GM19395 (cell line): ENCODE measurements around the gene CLSTN3.

Source experiments
- ATAC-seq: cut with Tn5 transposase; IDR thresholded peaks from one replicate; pipeline ENCODE4 v1.9.1; 2021; ENCODE audit warnings: mild to moderate bottlenecking, moderate library complexity; ENCODE audit not compliant: unreplicated experiment

Gene CLSTN3

GRCh38 chr12:7125632-7126227 lies 4.4 kb upstream of the CLSTN3 start:
- ATAC-seq: no peak

DNA sequence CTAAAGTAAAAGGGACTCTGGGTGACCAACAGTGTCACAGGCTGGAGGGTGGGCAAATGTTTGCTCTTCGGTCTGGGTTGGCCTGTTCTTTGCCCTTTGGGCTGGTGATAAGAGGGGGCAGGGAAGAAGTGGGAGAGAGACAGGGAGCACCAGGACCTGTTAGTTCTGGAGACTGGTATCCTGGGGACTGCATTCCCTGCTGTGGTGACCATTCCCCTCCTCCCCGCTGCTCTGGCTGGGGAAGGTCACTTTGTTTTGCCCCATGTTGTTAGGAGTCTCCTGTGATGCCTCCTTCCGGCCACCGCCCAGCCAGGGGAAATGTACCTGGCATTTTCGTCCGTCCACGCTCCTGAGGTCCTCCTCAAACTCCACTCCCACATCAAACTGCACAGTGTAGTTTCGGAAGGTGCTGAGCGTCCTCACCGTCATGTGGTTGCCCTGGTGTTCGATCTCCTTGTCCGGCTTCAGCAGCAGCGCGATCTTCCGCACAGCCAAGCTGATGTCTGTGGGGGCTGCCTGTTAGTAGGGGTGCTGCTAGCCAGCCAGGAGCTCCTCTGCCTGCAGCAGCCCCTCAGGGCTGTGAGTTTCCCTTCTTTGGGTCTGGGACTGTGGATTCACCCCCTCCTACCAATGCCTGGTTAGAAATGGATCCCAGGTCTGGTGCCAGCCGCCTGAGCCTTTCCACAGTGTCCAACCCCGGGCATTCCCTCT lies 2.1 kb upstream of the CLSTN3 start:
- no peak for ATAC-seq

DNA sequence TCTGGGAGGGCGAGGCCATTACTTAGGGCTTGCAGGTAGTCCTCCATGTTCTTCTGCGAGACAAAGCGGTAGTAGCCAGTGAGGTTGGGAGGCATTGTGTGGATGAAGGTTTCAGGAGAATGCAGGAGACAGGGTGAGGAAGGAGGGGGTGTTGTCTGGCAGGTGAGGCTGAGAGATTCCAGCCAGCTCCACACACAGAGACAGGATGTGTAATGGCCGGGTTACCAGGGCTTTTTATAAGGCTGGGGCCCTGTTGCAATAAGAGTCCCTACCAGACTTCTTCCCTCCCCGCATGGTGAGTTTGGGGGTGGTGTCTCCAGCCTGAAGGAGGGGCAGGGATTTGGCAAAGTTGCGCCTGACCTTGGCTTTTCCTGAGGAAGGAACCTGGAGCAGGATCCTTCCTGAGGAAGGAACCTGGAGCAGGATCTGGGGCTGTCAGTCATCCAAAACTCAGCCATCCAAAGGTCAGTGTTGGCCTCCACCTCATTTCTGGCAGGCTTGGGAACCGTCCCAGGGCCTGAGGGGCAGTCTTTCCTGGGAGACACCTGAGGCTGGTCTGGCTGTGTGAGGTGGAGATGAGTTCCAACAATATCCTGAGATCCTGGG lies 1.4 kb upstream of the CLSTN3 start, which contains the start of gene RBP5:
Gene RBP5 (minus strand): TSS at position 209 of the 606 bp plus-strand sequence. CDS start 114 bp downstream, at position 95.
- no peak for ATAC-seq

DNA sequence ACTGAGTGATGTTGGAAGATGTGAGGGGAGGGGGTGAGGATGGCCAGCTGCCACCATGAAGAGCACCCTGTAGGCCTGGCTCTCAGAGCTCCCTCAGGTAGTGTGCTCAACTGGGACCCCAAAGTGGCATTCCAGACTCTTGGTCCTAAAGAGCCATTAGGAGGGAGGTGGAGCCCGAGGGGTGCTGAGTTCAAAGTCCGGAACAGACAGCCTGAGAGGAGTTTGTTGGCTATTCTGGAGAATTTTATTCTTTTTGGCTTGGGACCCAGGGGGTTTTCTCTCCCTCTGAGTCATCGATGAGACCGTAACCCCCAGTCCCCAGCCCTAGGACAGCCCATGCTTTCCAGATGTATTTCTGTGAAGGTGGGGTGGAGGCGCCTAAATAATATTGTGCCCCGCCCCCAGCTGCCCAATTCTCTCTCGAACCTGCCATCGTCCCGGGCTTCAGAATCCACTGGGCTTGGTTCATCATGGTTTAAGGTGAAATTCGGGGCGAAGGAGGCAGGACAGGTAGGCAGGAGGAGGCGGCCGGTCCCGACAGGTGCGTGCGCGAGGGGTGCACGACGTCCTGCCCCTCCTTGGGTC lies 792 bp upstream of the CLSTN3 start:
- peak; percentile 32 for ATAC-seq

- no peak for ATAC-seq
These were observed 730 bp downstream of the CLSTN3 start for GRCh38 chr12:7130701-7131501.

DNA sequence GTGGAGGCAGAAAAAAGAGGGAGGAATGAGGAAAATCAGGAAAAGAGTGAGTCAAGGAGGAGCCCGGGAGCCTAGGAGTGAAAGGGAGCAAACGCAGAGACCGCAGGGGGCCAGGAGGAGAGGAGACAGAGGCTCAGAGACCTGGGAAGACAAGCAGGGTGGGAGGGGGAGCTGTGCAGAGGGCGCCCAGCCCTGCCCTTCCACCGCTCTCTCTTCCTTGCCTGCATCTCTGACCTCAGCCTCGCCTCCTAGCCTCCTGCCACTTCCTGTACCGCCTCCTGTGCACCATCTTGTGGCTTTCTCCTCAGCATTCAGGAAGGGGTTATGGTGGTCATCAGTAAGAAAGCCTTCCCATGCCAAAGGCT lies 1.3 kb downstream of the CLSTN3 start:
- no peak for ATAC-seq

DNA sequence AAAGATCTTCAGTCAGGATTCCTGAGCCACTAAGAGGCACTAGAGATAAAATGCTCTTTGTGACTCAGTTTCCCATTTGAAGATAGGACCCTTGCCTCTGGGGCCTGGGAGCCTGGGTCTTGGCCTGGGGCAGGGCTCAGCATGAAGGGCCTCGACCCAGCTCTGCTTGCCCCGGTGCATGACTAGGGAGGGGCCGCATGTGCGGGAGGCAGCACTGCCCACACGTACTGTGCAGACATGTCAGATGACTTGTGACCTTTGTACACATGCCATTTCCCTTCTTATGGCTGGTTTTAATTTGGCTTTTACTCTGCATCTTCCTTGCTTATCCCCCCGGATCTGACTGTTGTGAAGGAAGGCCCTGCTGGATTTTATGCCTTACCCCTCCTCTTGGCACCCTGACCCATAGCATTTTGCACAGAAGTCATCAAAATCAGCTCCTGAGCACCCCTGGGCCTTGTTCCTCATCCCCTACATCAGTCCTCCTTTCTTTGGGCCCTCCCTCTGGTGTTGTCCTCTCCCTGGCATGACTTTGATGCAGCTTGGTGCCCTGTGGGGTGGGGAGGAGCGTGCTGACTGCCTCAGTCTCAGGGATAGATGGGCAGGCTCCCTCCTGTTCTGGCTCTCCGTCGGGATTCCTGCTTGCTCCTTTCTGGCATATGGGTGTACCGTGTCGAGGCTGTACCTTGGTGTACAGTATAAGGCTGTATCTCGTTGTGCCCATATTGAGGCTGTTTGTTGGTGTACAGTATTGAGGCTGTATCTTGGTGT lies 4.4 kb downstream of the CLSTN3 start:
- ATAC-seq: no peak

GRCh38 chr12:7136071-7136470 lies 5.9 kb downstream of the CLSTN3 start:
- no peak for ATAC-seq

GRCh38 chr12:7136676-7137075 lies 6.5 kb downstream of the CLSTN3 start:
- no peak for ATAC-seq

DNA sequence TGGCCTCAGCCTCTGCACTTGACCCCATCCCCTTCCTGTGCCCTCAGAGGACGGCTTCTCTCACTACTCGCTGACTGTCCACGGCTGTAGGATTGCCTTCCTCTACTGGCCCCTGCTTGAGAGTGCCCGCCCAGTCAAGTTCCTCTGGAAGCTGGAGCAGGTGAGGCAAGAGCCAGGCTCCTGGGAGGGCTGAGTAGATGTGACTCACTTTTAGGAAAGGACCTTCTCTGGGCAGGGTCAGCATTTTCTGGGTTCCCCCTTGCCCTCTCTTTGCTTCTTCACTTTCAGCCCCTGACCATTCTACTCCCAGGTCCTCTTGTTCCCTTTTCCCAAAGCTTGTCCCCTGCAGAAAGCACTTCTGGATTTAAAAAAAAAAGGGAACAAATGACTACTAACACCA lies 7.7 kb downstream of the CLSTN3 start:
- no peak for ATAC-seq

GRCh38 chr12:7139200-7139599 lies 9.0 kb downstream of the CLSTN3 start:
- ATAC-seq: no peak

GRCh38 chr12:7141351-7142005 lies 11.3 kb downstream of the CLSTN3 start:
- no peak for ATAC-seq

DNA sequence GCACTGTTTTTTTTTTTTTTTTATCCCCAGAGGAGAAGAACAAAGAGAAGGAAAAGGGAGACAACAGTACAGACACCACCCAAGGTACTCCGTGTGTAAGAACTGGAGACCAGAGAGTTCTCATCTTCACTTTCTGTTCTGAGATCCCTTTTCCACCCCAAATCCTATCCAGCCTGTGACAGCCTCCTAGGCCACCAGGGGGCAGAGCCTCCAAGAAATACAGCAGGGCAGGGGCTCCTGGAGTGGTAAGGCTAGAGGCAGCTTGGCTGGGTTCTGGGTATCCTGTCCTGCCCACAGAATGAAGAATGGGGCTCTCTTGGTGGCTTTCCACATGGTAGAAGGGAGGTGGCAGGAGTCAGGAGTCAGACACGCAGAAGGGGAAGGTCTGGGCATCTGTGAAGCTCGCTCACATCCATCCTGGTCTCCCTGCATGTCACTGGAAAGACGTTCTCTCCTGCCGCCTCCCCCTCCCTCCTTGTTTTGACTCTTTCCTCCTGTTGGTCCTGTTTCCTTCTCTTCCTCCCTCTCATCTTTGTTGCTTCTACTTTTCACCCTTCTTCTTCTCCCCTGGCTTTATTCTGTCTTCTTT lies 12.0 kb downstream of the CLSTN3 start:
- peak; percentile 50 for ATAC-seq

GRCh38 chr12:7142809-7143465 lies 12.8 kb downstream of the CLSTN3 start:
- no peak for ATAC-seq

GRCh38 chr12:7143564-7143963 lies 13.4 kb downstream of the CLSTN3 start:
- no peak for ATAC-seq

GRCh38 chr12:7144414-7145120 lies 14.4 kb downstream of the CLSTN3 start:
- no peak for ATAC-seq

DNA sequence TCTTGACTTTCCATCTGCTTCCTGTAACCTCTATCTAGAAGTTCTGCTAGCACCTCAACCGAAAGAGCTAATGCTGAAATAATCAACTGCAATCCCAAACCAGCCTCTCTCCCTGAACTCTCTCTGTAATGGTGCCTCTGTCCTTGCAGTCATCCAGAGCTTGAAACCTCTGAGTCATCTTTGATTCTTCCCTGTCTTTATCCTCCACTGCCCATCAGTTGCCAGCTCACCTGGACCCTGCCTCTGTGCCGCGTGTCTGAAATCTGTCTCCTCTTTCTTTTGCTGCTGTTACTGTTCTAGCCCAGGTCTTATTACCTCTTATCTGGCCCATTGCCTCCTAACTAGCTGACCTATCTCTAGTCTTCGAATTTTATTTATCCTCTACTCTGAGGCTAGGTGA lies 15.5 kb downstream of the CLSTN3 start:
- no peak for ATAC-seq

DNA sequence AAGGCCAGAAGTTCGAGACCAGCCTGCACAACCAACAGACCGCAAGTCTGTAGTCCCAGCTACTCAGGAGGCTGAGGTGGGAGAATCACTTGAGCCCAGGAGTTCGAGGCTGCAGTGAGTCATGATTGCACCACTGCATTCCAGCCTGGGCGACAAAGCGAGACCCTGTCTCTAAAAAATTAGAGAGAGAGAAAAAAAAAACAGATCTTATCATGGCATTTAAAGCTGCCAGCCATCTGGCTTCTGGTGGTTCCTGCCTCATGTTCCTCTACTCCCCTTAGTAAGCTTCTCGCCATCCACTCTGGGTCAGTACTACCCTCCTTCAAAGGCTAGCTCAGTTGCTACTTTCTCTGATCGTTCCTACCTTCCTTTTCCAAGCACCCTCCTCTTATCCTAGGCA lies 16.1 kb downstream of the CLSTN3 start:
- ATAC-seq: no peak
